KMS-11 (cell line): ENCODE results near the gene ZMYND8.

Experiments used
- H2AFZ ChIP-seq: fragments of 200-600 bp; sonication (generic); 2 replicates; pipeline ENCODE4 v1.6.1; 2016; ENCODE audit warnings: antibody characterized with exemption, mixed run types, low read depth
- H3K27ac ChIP-seq: fragments of 200-600 bp; sonication (generic); 2 replicates; pipeline ENCODE4 v1.6.1; 2016; ENCODE audit warnings: mild to moderate bottlenecking, mixed run types
- H3K27me3 ChIP-seq: fragments of 200-600 bp; sonication (generic); 2 replicates; pipeline ENCODE4 v1.6.1; 2017; ENCODE audit warnings: mild to moderate bottlenecking, low read depth, mixed run types, moderate library complexity; ENCODE audit not compliant: insufficient read depth
- H3K36me3 ChIP-seq: fragments of 200-600 bp; sonication (generic); 2 replicates; pipeline ENCODE4 v1.6.1; 2017; ENCODE audit warnings: mild to moderate bottlenecking, mixed run types; ENCODE audit not compliant: insufficient read depth
- H3K4me1 ChIP-seq: fragments of 200-600 bp; sonication (generic); 2 replicates; pipeline ENCODE4 v1.6.1; 2016; ENCODE audit warnings: mild to moderate bottlenecking, low read depth, mixed run types; ENCODE audit not compliant: poor library complexity, severe bottlenecking
- H3K4me2 ChIP-seq: fragments of 200-600 bp; sonication (generic); 2 replicates; pipeline ENCODE4 v1.7.0; 2016; ENCODE audit warnings: mild to moderate bottlenecking, mixed run types
- H3K4me3 ChIP-seq: fragments of 200-600 bp; sonication (generic); IDR thresholded peaks from 2 replicates; pipeline ENCODE4 v1.6.1; 2017; ENCODE audit warnings: low read depth, low read length, mixed read lengths; ENCODE audit not compliant: insufficient read depth
- H3K79me2 ChIP-seq: fragments of 200-600 bp; sonication (generic); 2 replicates; pipeline ENCODE4 v1.6.1; 2016; ENCODE audit warnings: low read depth, mixed run types; ENCODE audit not compliant: insufficient read depth
- H3K9ac ChIP-seq: fragments of 200-600 bp; sonication (generic); 2 replicates; pipeline ENCODE4 v1.6.1; 2016; ENCODE audit warnings: mild to moderate bottlenecking, mixed run types
- H4K20me1 ChIP-seq: fragments of 200-600 bp; sonication (generic); 2 replicates; pipeline ENCODE4 v1.6.1; 2016; ENCODE audit warnings: mild to moderate bottlenecking, mixed run types; ENCODE audit not compliant: insufficient read depth
- CTCF ChIP-seq: fragments of 200-600 bp; sonication (generic); conservative IDR thresholded peaks from 2 replicates; pipeline ENCODE4 v1.6.1; 2017; ENCODE audit warnings: low read depth, mild to moderate bottlenecking, antibody characterized with exemption, low read length, moderate library complexity, mixed read lengths

Gene ZMYND8

GRCh38 chr20:47359530-47360296 lies 3.2 kb upstream of the ZMYND8 start:
- peaks cover 26% of the 10 kb centered on the region for H3K4me1 ChIP-seq
- H4K20me1 ChIP-seq: no peaks in the 10 kb centered on the region
- no peak overlapping the region for H2AFZ ChIP-seq
- no peak for TF ChIP-seq CTCF
- H3K27ac ChIP-seq: no peak overlapping the region
- H3K79me2 ChIP-seq: peaks cover 13% of the 10 kb centered on the region
- no peak overlapping the region for H3K9ac ChIP-seq
- no peak overlapping the region for H3K4me2 ChIP-seq
- no peaks in the 10 kb centered on the region for H3K27me3 ChIP-seq
- no peaks in the 10 kb centered on the region for H3K36me3 ChIP-seq
- no peak overlapping the region for H3K4me3 ChIP-seq

GRCh38 chr20:47358672-47359529 lies 2.4 kb upstream of the ZMYND8 start:
- Histone ChIP-seq H3K36me3 (no peaks in the 10 kb centered on the region), H3K4me3 (no peak overlapping the region), H3K9ac (no peak overlapping the region), H3K27ac (no peak overlapping the region), H4K20me1 (no peaks in the 10 kb centered on the region), H3K79me2 (peaks cover 21% of the 10 kb centered on the region), H3K4me2 (no peak overlapping the region), H3K27me3 (no peaks in the 10 kb centered on the region), H2AFZ (no peak overlapping the region), H3K4me1 (peaks cover 34% of the 10 kb centered on the region)
- TF ChIP-seq CTCF: no peak

GRCh38 chr20:47358039-47358671 lies 1.7 kb upstream of the ZMYND8 start:
- Histone ChIP-seq H4K20me1 (no peaks in the 10 kb centered on the region), H3K4me3 (no peak overlapping the region), H3K27ac (no peak overlapping the region), H3K36me3 (no peaks in the 10 kb centered on the region), H3K79me2 (peaks cover 29% of the 10 kb centered on the region), H3K4me1 (peaks cover 41% of the 10 kb centered on the region), H3K27me3 (no peaks in the 10 kb centered on the region), H3K4me2 (no peak overlapping the region), H2AFZ (no peak overlapping the region), H3K9ac (no peak overlapping the region)
- no peak for TF ChIP-seq CTCF

- Histone ChIP-seq H3K36me3 (no peaks in the 10 kb centered on the region), H3K27ac (peak overlapping the region; percentile 83), H3K79me2 (peaks cover 31% of the 10 kb centered on the region), H3K4me3 (no peak overlapping the region), H3K4me2 (peak overlapping the region; percentile 75), H3K4me1 (peaks cover 47% of the 10 kb centered on the region), H4K20me1 (no peaks in the 10 kb centered on the region), H3K9ac (peak overlapping the region; percentile 78), H2AFZ (peak overlapping the region; percentile 76), H3K27me3 (no peaks in the 10 kb centered on the region)
- TF ChIP-seq CTCF: no peak
These were observed 968 bp upstream of the ZMYND8 start for GRCh38 chr20:47357296-47358038.
